ENCODE data around the gene UBE2L3.

The UBE2L3 gene

GRCh38 chr22:21652547-21653545 is 85.3 kb downstream of the UBE2L3 start:
- Histone ChIP-seq H3K27me3 (ENCODE audit: control insufficient read depth in 1 of 2, insufficient read depth in 2 of 2, low read length in 2 of 2) (peaks cover 10 to 14% of the 10 kb centered on the region in 2 donors), H3K4me1 (ENCODE audit: control insufficient read depth, insufficient read depth, low read length) (peaks cover 19% of the 10 kb centered on the region), H3K36me3 (ENCODE audit: control insufficient read depth in 2 of 2, insufficient read depth in 2 of 2, low read length in 2 of 2) (no peaks in the 10 kb centered on the region), H3K4me3 (ENCODE audit: low read length in 2 of 2) (peak overlapping the region; percentile 58 to 79), H3K27ac (ENCODE audit: low read length) (no peak overlapping the region), H3K9me3 (ENCODE audit: control insufficient read depth in 2 of 2, low read length in 2 of 2) (no peaks in the 10 kb centered on the region), H3K9ac (ENCODE audit: low read length in 2 of 2) (no peak overlapping the region)

- Histone ChIP-seq H3K9me3 (ENCODE audit: control insufficient read depth in 2 of 2, low read length in 2 of 2) (no peaks in the 10 kb centered on the region), H3K27ac (ENCODE audit: low read length) (no peak overlapping the region), H3K4me1 (ENCODE audit: control insufficient read depth, insufficient read depth, low read length) (peaks cover 11% of the 10 kb centered on the region), H3K36me3 (ENCODE audit: control insufficient read depth in 2 of 2, insufficient read depth in 2 of 2, low read length in 2 of 2) (no peaks in the 10 kb centered on the region), H3K9ac (ENCODE audit: low read length in 2 of 2) (no peak overlapping the region), H3K4me3 (ENCODE audit: low read length in 2 of 2) (peak overlapping the region in 1 of 2 donors; percentile 67), H3K27me3 (ENCODE audit: control insufficient read depth in 1 of 2, insufficient read depth in 2 of 2, low read length in 2 of 2) (peaks cover 17 to 18% of the 10 kb centered on the region in 2 donors)
Observed at GRCh38 chr22:21657020-21657359, 89.5 kb downstream of the UBE2L3 start.

- Histone ChIP-seq H3K9me3 (ENCODE audit: control insufficient read depth in 2 of 2, low read length in 2 of 2) (no peaks in the 10 kb centered on the region), H3K27me3 (ENCODE audit: control insufficient read depth in 1 of 2, insufficient read depth in 2 of 2, low read length in 2 of 2) (peaks cover 17 to 18% of the 10 kb centered on the region in 2 donors), H3K27ac (ENCODE audit: low read length) (no peak overlapping the region), H3K9ac (ENCODE audit: low read length in 2 of 2) (no peak overlapping the region), H3K4me1 (ENCODE audit: control insufficient read depth, insufficient read depth, low read length) (peaks cover 9% of the 10 kb centered on the region), H3K4me3 (ENCODE audit: low read length in 2 of 2) (peak overlapping the region; percentile 57 to 67), H3K36me3 (ENCODE audit: control insufficient read depth in 2 of 2, insufficient read depth in 2 of 2, low read length in 2 of 2) (no peaks in the 10 kb centered on the region)
Observed at GRCh38 chr22:21657360-21658032, 90.0 kb downstream of the UBE2L3 start.

- Histone ChIP-seq H3K36me3 (ENCODE audit: control insufficient read depth in 2 of 2, insufficient read depth in 2 of 2, low read length in 2 of 2) (no peaks in the 10 kb centered on the region), H3K27me3 (ENCODE audit: control insufficient read depth in 1 of 2, insufficient read depth in 2 of 2, low read length in 2 of 2) (peaks cover 17% of the 10 kb centered on the region in 2 donors), H3K27ac (ENCODE audit: low read length) (no peak overlapping the region), H3K4me3 (ENCODE audit: low read length in 2 of 2) (no peak overlapping the region), H3K4me1 (ENCODE audit: control insufficient read depth, insufficient read depth, low read length) (peaks cover 6% of the 10 kb centered on the region), H3K9ac (ENCODE audit: low read length in 2 of 2) (no peak overlapping the region), H3K9me3 (ENCODE audit: control insufficient read depth in 2 of 2, low read length in 2 of 2) (no peaks in the 10 kb centered on the region)
Observed at GRCh38 chr22:21659864-21660525, 92.5 kb downstream of the UBE2L3 start.

- no peak overlapping the region for H3K27ac ChIP-seq (ENCODE audit: low read length)
- no peaks in the 10 kb centered on the region for H3K9me3 ChIP-seq (ENCODE audit: control insufficient read depth in 2 of 2, low read length in 2 of 2)
- peaks cover 17% of the 10 kb centered on the region in 2 donors for H3K27me3 ChIP-seq (ENCODE audit: control insufficient read depth in 1 of 2, insufficient read depth in 2 of 2, low read length in 2 of 2)
- no peaks in the 10 kb centered on the region for H3K36me3 ChIP-seq (ENCODE audit: control insufficient read depth in 2 of 2, insufficient read depth in 2 of 2, low read length in 2 of 2)
- no peak overlapping the region for H3K4me3 ChIP-seq (ENCODE audit: low read length in 2 of 2)
- H3K9ac ChIP-seq (ENCODE audit: low read length in 2 of 2): no peak overlapping the region
- peaks cover 9% of the 10 kb centered on the region for H3K4me1 ChIP-seq (ENCODE audit: control insufficient read depth, insufficient read depth, low read length)
Observed at GRCh38 chr22:21660904-21661303, 93.4 kb downstream of the UBE2L3 start.

- no peak overlapping the region for H3K9ac ChIP-seq (ENCODE audit: low read length in 2 of 2)
- H3K27ac ChIP-seq (ENCODE audit: low read length): no peak overlapping the region
- H3K4me1 ChIP-seq (ENCODE audit: control insufficient read depth, insufficient read depth, low read length): peaks cover 13% of the 10 kb centered on the region
- peaks cover 11 to 13% of the 10 kb centered on the region in 2 donors for H3K27me3 ChIP-seq (ENCODE audit: control insufficient read depth in 1 of 2, insufficient read depth in 2 of 2, low read length in 2 of 2)
- H3K9me3 ChIP-seq (ENCODE audit: control insufficient read depth in 2 of 2, low read length in 2 of 2): no peaks in the 10 kb centered on the region
- no peaks in the 10 kb centered on the region for H3K36me3 ChIP-seq (ENCODE audit: control insufficient read depth in 2 of 2, insufficient read depth in 2 of 2, low read length in 2 of 2)
- H3K4me3 ChIP-seq (ENCODE audit: low read length in 2 of 2): no peak overlapping the region
Observed at GRCh38 chr22:21661991-21662390, 94.5 kb downstream of the UBE2L3 start.

- H3K4me1 ChIP-seq (ENCODE audit: control insufficient read depth, insufficient read depth, low read length): peaks cover 7% of the 10 kb centered on the region
- no peaks in the 10 kb centered on the region for H3K36me3 ChIP-seq (ENCODE audit: control insufficient read depth in 2 of 2, insufficient read depth in 2 of 2, low read length in 2 of 2)
- no peaks in the 10 kb centered on the region for H3K9me3 ChIP-seq (ENCODE audit: control insufficient read depth in 2 of 2, low read length in 2 of 2)
- H3K27ac ChIP-seq (ENCODE audit: low read length): no peak overlapping the region
- H3K4me3 ChIP-seq (ENCODE audit: low read length in 2 of 2): no peak overlapping the region
- H3K9ac ChIP-seq (ENCODE audit: low read length in 2 of 2): no peak overlapping the region
- peaks cover 0 to 5% of the 10 kb centered on the region in 2 donors for H3K27me3 ChIP-seq (ENCODE audit: control insufficient read depth in 1 of 2, insufficient read depth in 2 of 2, low read length in 2 of 2)
Observed at GRCh38 chr22:21663738-21664137, 96.2 kb downstream of the UBE2L3 start.

GRCh38 chr22:21665047-21665851 is 97.7 kb downstream of the UBE2L3 start:
- Histone ChIP-seq H3K27me3 (ENCODE audit: control insufficient read depth in 1 of 2, insufficient read depth in 2 of 2, low read length in 2 of 2) (peaks cover 0 to 2% of the 10 kb centered on the region in 2 donors), H3K9ac (ENCODE audit: low read length in 2 of 2) (peak overlapping the region; percentile 29 to 62), H3K4me3 (ENCODE audit: low read length in 2 of 2) (peak overlapping the region; percentile 67 to 94), H3K36me3 (ENCODE audit: control insufficient read depth in 2 of 2, insufficient read depth in 2 of 2, low read length in 2 of 2) (no peaks in the 10 kb centered on the region), H3K9me3 (ENCODE audit: control insufficient read depth in 2 of 2, low read length in 2 of 2) (no peaks in the 10 kb centered on the region), H3K27ac (ENCODE audit: low read length) (peak overlapping the region; percentile 86), H3K4me1 (ENCODE audit: control insufficient read depth, insufficient read depth, low read length) (peaks cover 7% of the 10 kb centered on the region)

- Histone ChIP-seq H3K4me3 (ENCODE audit: low read length in 2 of 2) (peak overlapping the region; percentile 67 to 94), H3K27ac (ENCODE audit: low read length) (no peak overlapping the region), H3K9ac (ENCODE audit: low read length in 2 of 2) (peak overlapping the region in 1 of 2 donors; percentile 62), H3K27me3 (ENCODE audit: control insufficient read depth in 1 of 2, insufficient read depth in 2 of 2, low read length in 2 of 2) (no peaks in the 10 kb centered on the region), H3K36me3 (ENCODE audit: control insufficient read depth in 2 of 2, insufficient read depth in 2 of 2, low read length in 2 of 2) (peaks cover 10 to 11% of the 10 kb centered on the region in 2 donors), H3K4me1 (ENCODE audit: control insufficient read depth, insufficient read depth, low read length) (peaks cover 7% of the 10 kb centered on the region), H3K9me3 (ENCODE audit: control insufficient read depth in 2 of 2, low read length in 2 of 2) (no peaks in the 10 kb centered on the region)
Observed at GRCh38 chr22:21666786-21667185, 99.3 kb downstream of the UBE2L3 start.

- H3K9me3 ChIP-seq (ENCODE audit: control insufficient read depth in 2 of 2, low read length in 2 of 2): no peaks in the 10 kb centered on the region
- H3K36me3 ChIP-seq (ENCODE audit: control insufficient read depth in 2 of 2, insufficient read depth in 2 of 2, low read length in 2 of 2): peaks cover 25 to 27% of the 10 kb centered on the region in 2 donors
- H3K27me3 ChIP-seq (ENCODE audit: control insufficient read depth in 1 of 2, insufficient read depth in 2 of 2, low read length in 2 of 2): no peaks in the 10 kb centered on the region
- H3K4me1 ChIP-seq (ENCODE audit: control insufficient read depth, insufficient read depth, low read length): peaks cover 7% of the 10 kb centered on the region
- H3K27ac ChIP-seq (ENCODE audit: low read length): no peak overlapping the region
- no peak overlapping the region for H3K9ac ChIP-seq (ENCODE audit: low read length in 2 of 2)
- H3K4me3 ChIP-seq (ENCODE audit: low read length in 2 of 2): no peak overlapping the region
Observed at GRCh38 chr22:21669026-21669425, 101.5 kb downstream of the UBE2L3 start.
